Osteoblast (primary cell): ENCODE results near the gene NTF3. TPM values are rescaled to one million over a fixed set of nuclear protein-coding genes. Genes with fewer than 3 reads are reported as not detected.

Experiments
- DNase-seq: peaks from one replicate; pipeline ENCODE4 v3.0.0; 2011; ENCODE audit warnings: low spot score, mixed read lengths; ENCODE audit not compliant: insufficient read length; ENCODE audit errors: missing footprints
- H2AFZ ChIP-seq: 2 replicates; pipeline ENCODE4 v1.6.0; 2011; ENCODE audit warnings: mild to moderate bottlenecking, low read length
- H3K27ac ChIP-seq: 2 replicates; pipeline ENCODE4 v1.5.1; 2011; ENCODE audit warnings: mild to moderate bottlenecking, low read depth, low read length, moderate library complexity
- H3K27me3 ChIP-seq: 2 replicates; pipeline ENCODE4 v1.6.0; 2012; ENCODE audit warnings: mild to moderate bottlenecking, control low read depth, inconsistent platforms, low read length, moderate library complexity; ENCODE audit not compliant: insufficient read depth
- H3K36me3 ChIP-seq: 2 replicates; pipeline ENCODE4 v1.5.1; 2011; ENCODE audit warnings: mild to moderate bottlenecking, low read length, control low read depth, moderate library complexity; ENCODE audit not compliant: insufficient read depth
- H3K4me1 ChIP-seq: 2 replicates; pipeline ENCODE4 v1.5.1; 2011; ENCODE audit warnings: mild to moderate bottlenecking, low read length, control low read depth, moderate library complexity; ENCODE audit not compliant: insufficient read depth
- H3K4me2 ChIP-seq: 2 replicates; pipeline ENCODE4 v1.6.0; 2011; ENCODE audit warnings: mild to moderate bottlenecking, low read length; ENCODE audit not compliant: insufficient read depth
- H3K4me3 ChIP-seq: fragments of 200-600 bp; sonication (generic); 3 replicates; pipeline ENCODE4 v1.5.1; 2012; ENCODE audit warnings: mild to moderate bottlenecking, low read length, inconsistent platforms; ENCODE audit not compliant: insufficient read depth
- H3K79me2 ChIP-seq: 2 replicates; pipeline ENCODE4 v1.6.0; 2012; ENCODE audit warnings: mild to moderate bottlenecking, low read length, control low read depth, inconsistent platforms; ENCODE audit not compliant: insufficient read depth
- H3K9me3 ChIP-seq: 2 replicates; pipeline ENCODE4 v1.5.1; 2011; ENCODE audit warnings: low read depth, low read length, control low read depth
- H4K20me1 ChIP-seq: 2 replicates; pipeline ENCODE4 v1.6.0; 2012; ENCODE audit warnings: mild to moderate bottlenecking, low read length, control low read depth; ENCODE audit not compliant: insufficient read depth
- CTCF ChIP-seq: IDR thresholded peaks from 2 replicates; pipeline ENCODE4 v1.5.1; 2011; ENCODE audit warnings: mild to moderate bottlenecking, low read depth, low read length, moderate library complexity; ENCODE audit errors: extremely low read depth
- total RNA-seq: library from RNA; depleted of rRNA; stranded (reverse); fragments of >200 nt; gene quantifications from 2 replicates; pipeline ENCODE4 v1.2.3, GENCODE V29; 2012

The NTF3 gene
- total RNA-seq, 1 donor: 1.1 TPM

- no peak for DNase-seq
- Histone ChIP-seq H3K4me1 (no peaks in the 10 kb centered on the region), H2AFZ (no peak overlapping the region), H3K27me3 (no peaks in the 10 kb centered on the region), H3K4me2 (no peak overlapping the region), H4K20me1 (no peaks in the 10 kb centered on the region), H3K79me2 (no peaks in the 10 kb centered on the region), H3K27ac (no peak overlapping the region), H3K9me3 (no peaks in the 10 kb centered on the region), H3K36me3 (no peaks in the 10 kb centered on the region), H3K4me3 (no peak overlapping the region)
- TF ChIP-seq CTCF: no peak
These were observed 41.3 kb downstream of the NTF3 start for GRCh38 chr12:5473076-5473782.

DNA sequence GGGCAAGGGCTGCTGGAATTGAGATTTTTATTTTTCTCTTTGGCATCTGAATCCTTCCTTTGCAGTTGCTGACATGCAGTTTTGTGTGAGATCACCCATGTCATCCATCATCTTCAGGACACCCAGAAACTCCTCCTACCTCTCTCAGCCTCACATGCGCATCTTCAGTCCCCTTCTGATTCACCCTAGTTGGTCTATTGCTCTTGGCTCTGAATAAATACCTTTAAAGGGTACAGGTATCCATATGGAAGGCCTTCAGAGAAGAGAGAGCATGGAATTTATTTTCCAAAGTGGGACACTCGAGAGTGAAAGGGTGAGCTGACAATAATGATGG lies 41.8 kb downstream of the NTF3 start:
- no peak overlapping the region for H3K4me2 ChIP-seq
- no peaks in the 10 kb centered on the region for H3K9me3 ChIP-seq
- no peak for DNase-seq
- no peaks in the 10 kb centered on the region for H3K36me3 ChIP-seq
- H3K4me1 ChIP-seq: no peaks in the 10 kb centered on the region
- no peak overlapping the region for H3K4me3 ChIP-seq
- no peaks in the 10 kb centered on the region for H4K20me1 ChIP-seq
- H3K79me2 ChIP-seq: no peaks in the 10 kb centered on the region
- H2AFZ ChIP-seq: no peak overlapping the region
- H3K27me3 ChIP-seq: no peaks in the 10 kb centered on the region
- TF ChIP-seq CTCF: no peak
- no peak overlapping the region for H3K27ac ChIP-seq

DNA sequence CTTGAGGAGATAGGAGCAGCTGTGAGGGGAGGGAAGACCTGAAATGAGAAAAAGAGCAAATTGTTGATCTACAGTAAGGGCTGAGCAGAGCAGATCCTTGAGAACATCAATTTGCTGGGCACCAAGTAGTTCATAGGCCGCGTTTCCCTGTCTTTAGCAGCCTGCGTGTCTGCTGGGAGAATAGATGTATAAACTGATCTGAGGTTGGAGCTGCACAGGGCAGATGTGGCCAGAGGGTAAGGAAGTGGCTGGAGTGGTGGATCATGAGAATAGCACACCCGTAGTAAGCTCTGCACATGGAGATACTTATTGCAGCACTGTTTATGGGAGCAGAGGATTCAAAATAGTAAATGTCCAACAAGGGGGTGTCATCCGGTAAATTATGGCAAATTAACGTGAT lies 44.4 kb downstream of the NTF3 start:
- Histone ChIP-seq H2AFZ (no peak overlapping the region), H3K4me2 (no peak overlapping the region), H3K27ac (no peak overlapping the region), H3K9me3 (no peaks in the 10 kb centered on the region), H3K79me2 (no peaks in the 10 kb centered on the region), H3K36me3 (no peaks in the 10 kb centered on the region), H3K4me3 (no peak overlapping the region), H3K27me3 (no peaks in the 10 kb centered on the region), H4K20me1 (no peaks in the 10 kb centered on the region), H3K4me1 (no peaks in the 10 kb centered on the region)
- no peak for DNase-seq
- TF ChIP-seq CTCF: no peak

DNA sequence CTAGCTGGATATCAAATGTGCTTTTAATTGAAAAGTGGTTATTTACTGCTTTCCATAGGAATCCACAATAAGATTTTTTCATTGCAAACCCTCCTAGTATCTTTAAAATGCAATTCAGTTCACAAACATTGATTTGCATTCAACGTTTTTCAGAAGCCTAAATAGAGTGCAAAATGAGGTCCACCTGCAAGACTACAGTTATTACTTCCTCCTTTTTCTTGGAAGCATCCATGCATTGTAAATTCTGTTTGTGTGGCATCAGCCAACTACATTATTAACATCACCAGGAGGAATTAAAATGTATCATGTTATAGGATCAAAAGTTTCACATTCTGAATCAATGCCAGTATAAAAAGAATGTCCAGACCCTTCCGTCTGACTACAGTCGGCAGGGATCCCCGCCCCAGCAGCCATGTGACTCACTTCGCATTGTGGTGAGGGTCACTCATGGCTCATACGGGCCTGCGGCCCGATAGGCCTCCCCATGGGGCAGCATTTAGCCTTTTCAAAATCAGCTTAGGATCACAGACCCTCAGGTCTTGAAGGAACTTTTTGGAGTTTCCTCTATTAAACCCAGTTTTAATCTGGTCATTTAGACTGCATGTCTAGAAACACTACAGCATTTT lies 46.3 kb downstream of the NTF3 start:
- Histone ChIP-seq H3K27me3 (no peaks in the 10 kb centered on the region), H3K9me3 (no peaks in the 10 kb centered on the region), H3K36me3 (no peaks in the 10 kb centered on the region), H3K4me2 (no peak overlapping the region), H3K4me3 (no peak overlapping the region), H3K4me1 (no peaks in the 10 kb centered on the region), H3K27ac (no peak overlapping the region), H3K79me2 (no peaks in the 10 kb centered on the region), H2AFZ (no peak overlapping the region), H4K20me1 (no peaks in the 10 kb centered on the region)
- no peak for TF ChIP-seq CTCF
- no peak for DNase-seq
